Stimulated activated CD8-positive, alpha-beta memory T cell treated with anti-CD3 and anti-CD28 coated beads, Interleukin-7, amount 100 ng/mL, for 48 hours (primary cell): ENCODE measurements around the gene CHAT.

ENCODE experiments used
- DNase-seq, 2 donors: peaks; one replicate each; pipeline ENCODE4 v3.0.0-alpha.2; 2020; ENCODE audit warnings: low read depth in 1 of 2; ENCODE audit errors: extremely low read depth in 1 of 2

CHAT gene

DNA sequence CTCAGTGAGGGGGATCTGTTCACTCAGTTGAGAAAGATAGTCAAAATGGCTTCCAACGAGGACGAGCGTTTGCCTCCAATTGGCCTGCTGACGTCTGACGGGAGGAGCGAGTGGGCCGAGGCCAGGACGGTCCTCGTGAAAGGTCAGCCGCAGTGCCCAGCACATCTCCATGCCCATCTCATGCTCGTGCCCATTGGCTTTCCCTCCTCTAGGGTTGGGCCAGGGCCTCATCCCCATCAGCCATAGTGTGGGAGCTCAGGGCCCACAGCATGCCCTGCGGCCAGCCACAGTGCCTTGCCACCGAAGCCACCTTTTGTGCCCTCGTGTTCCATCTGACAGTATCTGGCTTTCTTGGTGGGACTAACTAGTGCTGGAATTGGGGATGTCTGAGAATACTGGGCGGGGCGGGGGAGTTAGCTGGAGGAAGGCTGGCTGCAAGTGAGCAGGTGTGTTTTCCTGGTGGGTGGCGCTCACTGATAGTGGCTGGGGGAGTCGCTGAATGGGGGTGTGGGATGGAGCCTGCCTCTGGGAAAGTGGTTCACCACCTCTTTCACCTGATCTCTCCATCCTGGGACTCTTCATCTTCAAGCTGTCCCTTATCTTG is 13.9 kb downstream of the CHAT start:
- DNase-seq = no peak

DNA sequence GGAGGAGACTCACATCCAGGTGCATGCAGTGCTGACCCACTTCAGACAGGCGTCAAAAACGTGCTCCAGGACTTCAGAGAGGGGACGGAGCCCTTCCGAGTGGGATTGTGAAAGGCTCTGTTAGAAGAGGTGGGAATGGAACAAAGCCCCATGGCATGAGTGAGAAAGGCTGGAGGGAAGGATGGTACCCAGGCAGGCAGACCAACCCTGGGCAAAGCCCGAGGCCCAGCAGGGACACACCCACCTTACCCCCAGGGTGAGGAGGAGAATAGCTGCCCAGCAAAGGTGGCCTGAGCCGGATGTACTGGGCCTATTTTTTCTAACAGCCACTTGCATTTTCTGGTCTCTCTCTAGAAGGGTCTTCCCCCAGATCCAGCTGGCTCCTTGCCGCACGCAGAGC is 14.8 kb downstream of the CHAT start:
- DNase-seq = no peak

DNA sequence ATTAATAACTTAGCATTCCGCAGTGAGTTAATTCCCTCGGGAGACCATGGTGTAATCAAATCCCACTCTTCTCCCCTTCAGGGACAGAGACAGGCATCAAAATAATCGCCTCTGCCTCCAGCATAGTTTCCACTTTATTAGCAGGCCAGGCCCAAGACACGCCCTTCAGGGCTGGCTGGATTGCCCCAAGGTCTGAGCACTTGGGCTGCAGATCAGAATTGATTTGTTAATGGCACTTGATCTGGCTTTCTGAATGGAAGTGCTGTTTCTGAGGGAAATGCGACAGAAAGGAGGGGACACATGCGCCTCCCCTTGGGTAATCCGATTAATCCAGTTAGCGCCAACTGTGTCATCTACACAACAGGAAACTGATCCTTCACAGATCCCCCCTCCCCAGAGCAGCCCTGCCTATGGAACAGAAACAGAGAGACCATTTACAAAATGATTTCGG is 15.6 kb downstream of the CHAT start:
- DNase-seq = no peak

DNA sequence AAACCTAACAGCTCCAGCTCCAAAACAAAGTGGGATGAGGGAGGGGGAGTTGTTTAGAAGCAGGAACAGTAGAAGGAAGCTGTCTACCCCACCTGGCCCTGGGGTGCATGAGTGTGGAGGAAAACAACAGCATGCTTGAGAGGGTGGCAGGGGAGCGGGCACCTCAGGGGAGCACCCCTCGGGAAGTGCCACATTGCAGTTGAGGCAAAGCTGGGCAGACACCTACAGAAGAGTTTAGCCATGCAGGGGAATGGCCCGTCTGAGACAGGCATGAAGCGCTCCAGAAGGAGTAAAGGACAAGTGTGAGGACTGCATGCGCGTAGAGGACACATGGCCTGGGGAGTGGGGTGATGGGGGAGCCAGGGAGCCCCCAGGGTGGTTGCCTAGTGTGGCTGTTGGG is 18.1 kb downstream of the CHAT start:
- DNase-seq = no peak

DNA sequence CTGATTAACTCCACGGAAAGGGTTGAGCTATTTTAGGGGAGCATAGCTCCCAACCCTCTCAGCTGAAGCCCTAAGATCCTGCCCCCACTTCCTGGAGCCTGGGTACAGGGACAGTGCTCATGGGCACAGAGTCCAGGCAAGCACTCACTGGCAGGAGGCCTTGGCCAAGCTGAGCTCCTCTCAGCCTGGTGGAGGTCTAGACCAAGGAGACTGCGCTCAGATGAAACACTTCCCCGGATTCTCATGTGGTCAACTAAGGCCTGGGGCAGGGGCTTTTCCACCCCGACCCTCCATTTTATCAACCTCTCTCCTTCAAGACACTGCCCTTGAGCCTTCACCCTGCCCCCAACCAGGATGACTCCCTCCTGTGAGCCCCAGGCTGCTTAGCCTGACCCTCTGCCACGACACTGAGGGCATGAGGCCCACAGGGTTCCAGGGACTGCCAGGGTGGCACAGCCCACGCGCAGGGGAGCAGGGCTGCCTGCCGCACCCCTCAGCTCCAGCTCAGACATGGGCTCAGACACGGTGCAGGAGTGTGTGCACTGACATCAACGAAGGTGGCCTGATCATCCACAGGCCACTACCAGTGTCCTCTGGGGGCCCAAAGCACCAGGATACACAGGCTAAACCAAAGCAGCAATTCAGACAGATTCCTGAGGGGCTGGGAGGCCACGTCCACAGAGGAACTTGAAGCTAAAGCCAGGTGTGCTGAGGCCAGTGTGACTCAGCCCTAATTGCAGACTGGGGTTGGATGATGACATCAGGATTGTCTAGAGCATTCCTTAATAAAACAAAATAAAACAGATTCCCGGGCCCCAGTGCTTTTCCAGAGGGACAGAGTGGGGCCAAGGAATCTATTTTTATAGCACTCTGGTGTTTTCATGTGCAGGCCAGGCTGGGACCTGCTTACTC is 18.8 kb downstream of the CHAT start:
- DNase-seq = no peak

DNA sequence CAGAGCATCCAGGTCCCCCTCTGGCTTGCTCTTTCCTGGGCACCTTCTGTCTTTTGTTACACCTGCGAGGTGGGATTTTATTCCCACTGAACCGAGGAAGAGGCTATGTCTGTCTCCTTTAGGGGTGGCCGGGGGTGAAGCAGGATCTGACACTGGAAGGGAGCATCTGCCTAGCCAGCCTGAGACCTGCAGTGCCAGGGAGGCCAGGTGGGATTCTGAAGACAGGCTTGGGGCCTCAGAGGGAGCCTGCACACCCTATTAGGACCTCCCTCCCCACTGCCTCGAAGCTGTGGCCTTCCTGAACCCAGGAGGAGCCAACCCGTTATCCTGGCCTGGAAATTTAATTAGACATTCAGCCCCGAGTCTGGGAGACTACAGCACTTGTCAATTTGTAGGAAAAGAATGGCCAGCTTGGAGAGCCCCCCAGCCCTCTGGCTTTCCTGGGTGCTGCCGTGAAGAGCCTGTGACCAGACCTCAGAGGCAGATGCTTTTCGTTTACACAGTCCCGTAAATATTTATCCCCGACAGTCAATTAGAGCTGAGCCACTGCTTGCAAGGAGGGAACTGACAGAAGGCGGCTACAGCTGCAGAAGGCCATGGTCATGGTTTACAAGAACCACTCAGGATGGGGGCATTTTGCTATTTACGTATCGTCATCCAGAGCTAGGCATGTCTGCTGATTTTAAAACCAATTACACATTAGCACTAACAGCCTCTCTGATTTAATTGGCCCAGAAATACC is 19.7 kb downstream of the CHAT start:
- no peak for DNase-seq

DNA sequence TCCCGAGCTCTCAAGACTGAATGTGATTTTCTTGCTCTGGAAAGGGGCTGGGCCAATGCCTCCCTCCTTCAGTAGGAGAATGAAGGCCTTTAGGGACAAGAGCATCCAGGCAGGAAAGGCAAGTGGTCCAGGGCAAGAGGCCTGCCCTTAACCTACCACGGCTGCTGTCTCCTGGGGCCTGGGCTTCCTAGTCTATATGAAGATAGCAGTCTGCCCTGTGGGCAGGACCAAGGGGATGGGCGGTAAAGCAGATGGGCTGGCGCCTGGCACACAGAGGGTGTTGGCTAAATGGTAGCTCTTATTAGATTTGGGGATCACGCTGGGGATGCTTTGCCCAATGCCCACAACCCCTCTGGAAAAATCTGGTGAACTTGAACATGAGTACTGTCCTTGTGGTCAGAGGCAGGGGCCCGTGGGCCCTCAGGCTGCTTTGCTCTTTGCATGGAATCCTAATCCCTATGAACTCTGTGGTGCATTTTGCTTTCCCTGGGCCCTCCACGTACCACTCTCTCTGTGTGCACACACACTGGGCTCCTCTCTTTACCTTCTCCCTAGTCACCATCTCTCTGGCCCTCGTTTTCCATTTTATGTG is 20.3 kb downstream of the CHAT start:
- DNase-seq = no peak

DNA sequence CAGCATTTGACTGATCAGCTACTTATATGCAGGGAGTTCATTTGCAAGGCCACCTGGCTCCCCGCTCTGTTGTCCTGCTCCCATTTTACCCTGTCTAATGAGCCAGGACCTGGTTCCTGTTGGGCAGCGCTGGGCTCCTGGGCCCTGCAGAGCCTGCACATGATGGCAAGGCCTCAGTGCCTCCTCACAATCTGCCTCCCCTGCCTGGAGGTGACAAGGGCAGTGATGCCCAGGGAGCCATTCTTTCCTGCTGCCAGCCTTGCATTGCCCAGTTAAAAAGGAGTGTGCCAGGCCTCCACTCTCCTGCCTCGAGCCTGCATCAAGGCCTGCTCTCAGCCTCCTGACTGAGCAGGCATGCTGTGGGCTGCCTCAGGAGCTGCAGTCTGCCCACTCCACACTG is 28.5 kb downstream of the CHAT start:
- no peak for DNase-seq

DNA sequence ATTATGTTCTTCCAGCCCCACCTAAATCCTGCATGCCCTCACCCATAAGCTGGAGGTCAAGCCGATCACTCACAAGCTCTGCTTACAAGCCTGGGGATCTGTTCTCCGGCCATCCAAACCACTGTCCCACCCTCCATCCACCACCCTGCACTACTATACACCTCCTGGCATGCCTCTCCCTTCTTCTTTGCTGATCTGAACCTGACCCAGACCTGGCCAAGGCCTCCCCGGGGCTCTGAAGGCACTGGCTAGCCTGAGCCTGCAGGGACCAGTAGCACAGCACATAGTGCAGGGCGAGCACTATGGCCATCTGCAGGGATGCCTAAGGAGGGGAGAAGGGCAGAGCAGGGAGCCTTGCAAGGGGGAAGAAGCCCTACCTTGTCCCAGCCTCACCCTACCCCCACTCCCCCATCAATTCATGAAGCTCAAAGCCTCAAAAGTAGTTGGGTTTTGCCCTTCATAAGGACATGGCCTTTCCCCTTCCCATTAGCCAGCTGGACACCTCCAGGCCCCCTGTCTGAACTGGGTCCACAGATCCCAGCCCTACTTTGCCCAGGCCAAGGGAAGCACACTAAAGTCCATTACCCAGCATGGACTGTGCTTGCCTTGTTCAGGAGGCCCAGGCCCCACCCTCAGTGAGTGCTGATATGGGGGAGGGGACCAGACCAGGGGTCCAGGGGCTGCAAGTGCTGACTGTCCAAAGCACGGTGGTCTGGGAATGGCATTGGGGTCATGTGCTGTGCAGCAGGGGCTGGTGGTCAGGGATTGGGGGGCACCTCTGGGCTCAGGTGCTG is 29.6 kb downstream of the CHAT start:
- DNase-seq = no peak

DNA sequence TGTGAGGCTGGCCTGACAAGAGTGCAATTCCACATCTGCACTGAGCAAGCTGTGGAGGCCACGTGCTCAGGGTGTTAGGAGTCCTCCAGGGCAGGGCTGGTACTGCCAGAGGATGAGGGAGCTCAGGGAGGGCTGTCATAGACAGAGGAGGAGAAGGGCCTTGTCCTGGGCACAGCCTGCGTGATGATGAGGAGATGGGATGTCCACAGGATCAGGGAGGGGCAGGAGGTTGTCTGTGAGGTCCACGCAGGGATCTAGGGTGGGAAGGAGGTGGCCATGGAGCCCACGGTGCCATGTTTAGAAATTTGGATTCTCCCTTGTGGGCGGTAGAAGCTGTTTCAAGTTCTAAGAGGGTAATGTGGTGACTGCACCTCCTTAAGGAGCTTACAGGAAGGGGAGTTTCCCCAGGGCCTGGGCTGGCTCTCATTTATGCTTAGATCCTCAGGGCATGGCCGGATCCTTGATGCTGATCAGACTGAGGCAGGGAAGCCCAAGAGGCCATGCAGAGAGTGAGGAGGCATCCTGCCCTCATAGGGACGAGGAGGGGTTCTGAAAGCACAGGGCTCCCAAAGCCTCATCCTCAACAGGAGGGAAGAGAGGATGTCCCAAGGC is 30.3 kb downstream of the CHAT start:
- no peak for DNase-seq

DNA sequence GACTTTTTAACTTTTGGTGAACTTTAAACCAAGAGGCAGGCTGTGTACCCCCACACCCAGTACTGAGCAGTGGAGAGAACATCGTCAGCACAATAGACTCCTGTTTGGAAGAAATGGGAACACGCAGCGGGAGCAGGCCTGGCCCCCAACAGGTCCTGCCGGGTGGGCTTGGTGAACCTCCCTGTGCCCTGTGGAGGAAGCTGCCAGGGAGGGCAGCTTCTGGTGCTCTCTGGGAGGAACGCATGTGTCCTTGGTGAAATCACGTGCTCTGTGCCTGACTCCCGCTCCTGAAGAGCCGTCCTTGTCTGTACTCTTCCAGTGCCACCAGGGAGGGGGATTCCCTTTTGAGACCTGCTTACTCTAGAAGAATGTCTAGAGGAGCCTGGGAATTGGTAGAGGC is 31.6 kb downstream of the CHAT start:
- DNase-seq = no peak

DNA sequence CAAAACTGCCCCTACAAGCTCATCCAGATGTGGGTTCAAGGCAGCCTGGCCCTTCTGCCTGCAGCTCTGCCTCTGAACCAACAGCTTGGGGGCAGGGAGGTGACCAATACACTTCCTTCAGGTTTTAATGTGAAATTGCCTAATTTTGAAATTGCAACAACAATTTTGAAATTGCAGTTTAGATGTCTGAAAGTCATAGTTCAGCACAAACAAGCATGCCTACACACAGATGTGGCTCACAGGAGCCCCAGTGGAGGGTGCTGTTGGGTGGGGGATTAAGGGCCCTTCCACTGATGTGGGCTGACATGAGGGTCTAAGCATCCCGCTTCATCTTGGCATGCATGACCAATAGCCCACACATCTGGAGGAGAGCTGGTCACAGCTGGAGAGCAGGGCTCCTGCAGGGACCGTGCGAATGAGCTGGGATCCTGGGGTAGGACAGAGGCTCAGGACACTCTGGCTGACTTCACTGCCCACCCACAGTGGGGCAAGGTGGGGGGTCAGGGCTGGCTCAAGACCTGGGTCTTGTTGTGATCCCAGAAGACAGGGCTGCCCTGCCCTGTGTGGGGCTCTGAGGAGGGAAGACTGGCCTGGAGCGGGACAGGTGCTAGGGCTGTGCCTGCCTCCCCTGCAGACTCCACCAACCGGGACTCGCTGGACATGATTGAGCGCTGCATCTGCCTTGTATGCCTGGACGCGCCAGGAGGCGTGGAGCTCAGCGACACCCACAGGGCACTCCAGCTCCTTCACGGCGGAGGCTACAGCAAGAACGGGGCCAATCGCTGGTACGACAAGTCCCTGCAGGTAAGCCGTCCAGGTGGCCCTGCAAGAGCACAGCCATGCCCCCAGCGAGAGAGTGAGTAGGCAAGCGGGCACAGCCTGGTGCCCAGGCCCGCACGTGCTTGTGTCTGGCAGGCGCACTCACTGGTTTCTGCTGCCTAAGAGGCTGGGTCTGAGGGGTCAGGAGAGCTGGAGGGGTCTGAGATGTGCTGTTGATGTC is 32.3 kb downstream of the CHAT start:
- DNase-seq = no peak

DNA sequence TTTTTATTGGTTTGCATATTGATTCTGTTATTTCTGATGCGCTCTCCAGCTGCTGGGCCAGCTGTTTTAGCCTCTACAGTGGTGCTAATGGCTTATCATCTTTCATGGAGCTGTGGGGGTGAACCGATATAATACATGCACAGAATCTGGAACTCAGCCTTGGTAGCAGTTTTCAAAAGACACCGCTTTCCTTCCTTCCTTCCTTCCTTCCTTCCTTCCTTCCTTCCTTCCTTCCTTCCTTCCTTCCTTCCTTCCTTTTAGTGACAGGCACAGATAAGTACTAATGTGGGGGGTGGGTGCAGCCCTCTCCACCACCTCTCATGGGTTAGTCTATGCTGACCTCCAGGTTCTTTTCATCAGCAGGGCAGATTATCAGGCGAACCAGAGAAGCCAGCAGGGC is 33.7 kb downstream of the CHAT start:
- DNase-seq = no peak

DNA sequence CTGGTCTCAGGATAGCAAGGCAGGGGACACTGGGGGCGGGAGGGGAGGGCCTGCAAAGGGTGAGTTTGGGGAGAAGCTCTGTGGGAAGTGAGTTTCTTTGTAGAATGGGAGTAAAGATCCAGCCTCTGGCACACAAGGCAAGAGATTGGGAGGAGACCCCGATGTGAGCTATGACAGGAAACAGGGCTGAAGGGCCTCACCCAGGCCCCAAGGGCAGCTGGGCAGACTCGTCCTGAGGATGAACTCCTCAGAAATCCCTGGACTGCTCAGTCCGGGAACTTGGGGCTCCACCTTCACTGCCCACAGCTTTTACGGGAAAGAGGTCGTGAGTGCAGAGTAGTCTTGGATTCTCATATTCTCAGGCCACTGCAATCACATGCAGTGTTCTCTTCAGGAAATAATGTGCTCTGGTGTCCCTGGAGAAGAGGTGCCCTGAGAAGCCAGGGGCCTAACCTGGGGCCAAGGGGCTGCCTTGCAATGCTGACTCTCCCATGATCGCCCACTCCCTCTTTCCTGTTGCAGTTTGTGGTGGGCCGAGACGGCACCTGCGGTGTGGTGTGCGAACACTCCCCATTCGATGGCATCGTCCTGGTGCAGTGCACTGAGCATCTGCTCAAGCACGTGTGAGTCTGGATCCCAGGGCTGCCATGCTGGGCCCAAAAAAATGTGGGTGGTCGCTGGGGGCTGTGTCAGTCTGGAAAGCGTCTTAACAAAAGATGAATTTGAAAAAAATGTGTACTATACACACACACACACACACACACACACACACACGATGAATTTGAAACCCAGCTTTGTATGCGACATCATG is 34.4 kb downstream of the CHAT start:
- no peak for DNase-seq

DNA sequence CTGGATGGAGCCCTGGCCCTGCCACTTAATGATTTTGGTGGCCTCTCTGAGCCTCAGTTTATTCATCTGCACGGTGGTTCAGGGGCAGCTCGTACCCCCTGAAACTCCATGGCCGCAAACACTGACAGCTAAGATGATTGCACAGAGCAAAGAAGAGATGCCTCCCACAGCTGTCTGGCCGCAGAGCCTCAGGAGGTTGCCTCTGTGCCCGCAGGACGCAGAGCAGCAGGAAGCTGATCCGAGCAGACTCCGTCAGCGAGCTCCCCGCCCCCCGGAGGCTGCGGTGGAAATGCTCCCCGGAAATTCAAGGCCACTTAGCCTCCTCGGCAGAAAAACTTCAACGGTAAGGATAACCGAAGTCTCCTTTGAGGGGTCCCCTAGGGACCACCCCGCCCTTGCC is 35.5 kb downstream of the CHAT start:
- DNase-seq = peak; percentile 13 to 37

DNA sequence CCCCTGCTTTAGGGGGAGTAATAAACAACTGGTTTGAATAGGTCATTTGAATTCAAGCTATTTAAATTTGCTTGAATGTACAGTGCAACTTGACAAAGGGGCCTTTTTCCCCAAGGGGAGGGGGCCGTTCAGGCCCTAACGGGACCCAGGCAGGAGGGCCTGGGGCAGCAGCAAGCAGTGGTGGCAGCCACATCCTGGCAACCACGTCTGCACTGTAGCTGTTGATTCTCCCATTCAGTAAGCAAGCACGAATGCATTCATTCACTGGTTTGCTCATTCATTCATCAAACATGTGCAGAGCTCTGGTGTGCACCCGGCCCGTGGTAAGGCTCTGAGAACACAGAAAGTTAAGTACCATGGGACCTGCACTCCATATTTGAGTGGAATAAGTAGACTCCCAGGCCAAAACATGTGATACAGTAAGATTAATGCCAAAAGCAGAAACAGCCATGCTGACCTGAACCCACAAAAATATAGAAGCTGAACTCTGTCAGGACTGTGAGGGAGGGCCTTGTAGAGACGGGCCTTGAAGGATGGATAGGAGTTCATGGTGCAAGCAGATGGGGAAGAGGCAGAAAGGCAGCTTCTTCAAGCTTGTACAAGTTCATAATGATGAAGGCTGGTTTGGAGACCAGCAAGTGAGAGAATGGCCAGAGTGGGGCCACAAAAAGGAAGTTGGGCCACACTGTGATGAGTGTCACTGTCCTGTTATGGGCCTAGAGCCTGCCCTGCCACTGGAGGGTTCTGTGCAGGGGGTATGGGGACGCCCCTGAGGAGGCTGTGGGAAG is 36.3 kb downstream of the CHAT start:
- no peak for DNase-seq

DNA sequence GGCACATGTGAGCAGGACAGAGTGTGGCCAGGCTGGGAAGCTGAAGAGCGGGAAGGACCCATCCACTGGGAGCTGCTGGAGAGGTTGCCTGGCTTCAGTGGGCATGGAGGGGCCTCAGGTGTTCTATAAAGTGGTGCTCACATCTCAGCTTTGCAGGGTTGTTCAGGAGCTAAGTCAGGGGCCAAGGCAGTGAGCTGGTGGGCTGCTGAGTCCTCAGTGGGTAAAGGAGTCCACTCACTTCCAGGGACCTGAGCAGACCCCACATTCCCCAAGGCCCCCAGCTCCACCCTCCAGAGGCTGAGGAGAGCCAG is 36.8 kb downstream of the CHAT start:
- DNase-seq = no peak
